Ascending aorta (tissue), 2 donors: Measurements from ENCODE around the gene MIGA2. TPM values are rescaled to one million over a fixed set of nuclear protein-coding genes. Genes with fewer than 3 reads are reported as not detected.

Experiments
- DNase-seq, 2 donors: peaks; one replicate each; pipeline ENCODE4 v3.0.0-alpha.2; 2019; ENCODE audit warnings: low spot score in 2 of 2
- H3K27ac ChIP-seq, 2 donors: fragments of 200-600 bp; sonication (generic); one replicate each; pipeline ENCODE4 v1.5.1; 2016 to 2017; ENCODE audit warnings: mild to moderate bottlenecking in 1 of 2
- H3K27me3 ChIP-seq: fragments of 200-600 bp; sonication (generic); one replicate; pipeline ENCODE4 v1.5.1; 2017
- H3K36me3 ChIP-seq, 2 donors: fragments of 200-600 bp; sonication (generic); one replicate each; pipeline ENCODE4 v1.5.1; 2016
- H3K4me1 ChIP-seq, 2 donors: fragments of 200-600 bp; sonication (generic); one replicate each; pipeline ENCODE4 v1.5.1; 2016 to 2017; ENCODE audit warnings: mild to moderate bottlenecking in 1 of 2
- H3K4me3 ChIP-seq, 2 donors: fragments of 200-600 bp; sonication (generic); one replicate each; pipeline ENCODE4 v1.5.1; 2016 to 2017; ENCODE audit warnings: mild to moderate bottlenecking in 1 of 2
- H3K9me3 ChIP-seq, 2 donors: fragments of 200-600 bp; sonication (generic); one replicate each; pipeline ENCODE4 v1.5.1; 2016
- CTCF ChIP-seq, 3 experiments: fragments of 200-600 bp in 2 of 3; fragments of 450-650 bp in 1 of 3; sonication (generic) in 2 of 3; IDR thresholded peaks; one replicate each; pipeline ENCODE4 v1.5.1; 2016 to 2019; ENCODE audit warnings: antibody characterized with exemption in 3 of 3, mild to moderate bottlenecking in 1 of 3, moderate library complexity in 1 of 3
- intact Hi-C: fragments of 100-400 bp; cut with DNase I; formaldehyde crosslinking; loops from one replicate; pipeline ENCODE4 v1.15.1; 2023
- total RNA-seq: library from RNA; depleted of rRNA; stranded (reverse); fragments of >200 nt; gene quantifications from one replicate; pipeline ENCODE4 v1.1.0, GENCODE V29; 2016

MIGA2 gene
- total RNA-seq, 1 donor from 2014 or later = 39.9 TPM

GRCh38 chr9:129076640-129077037, 40.2 kb downstream of the MIGA2 start:
- H3K4me3 ChIP-seq = no peak overlapping the region
- DNase-seq = no peak
- peaks cover 0 to 2% of the 10 kb centered on the region in 2 donors for H3K4me1 ChIP-seq
- H3K36me3 ChIP-seq = no peaks in the 10 kb centered on the region
- no peak for TF ChIP-seq CTCF (IDR thresholded peaks at IDR 0.05)
- intact Hi-C loops = no loop called here
- H3K27me3 ChIP-seq = no peaks in the 10 kb centered on the region
- no peak overlapping the region for H3K27ac ChIP-seq
- H3K9me3 ChIP-seq = no peaks in the 10 kb centered on the region

DNA sequence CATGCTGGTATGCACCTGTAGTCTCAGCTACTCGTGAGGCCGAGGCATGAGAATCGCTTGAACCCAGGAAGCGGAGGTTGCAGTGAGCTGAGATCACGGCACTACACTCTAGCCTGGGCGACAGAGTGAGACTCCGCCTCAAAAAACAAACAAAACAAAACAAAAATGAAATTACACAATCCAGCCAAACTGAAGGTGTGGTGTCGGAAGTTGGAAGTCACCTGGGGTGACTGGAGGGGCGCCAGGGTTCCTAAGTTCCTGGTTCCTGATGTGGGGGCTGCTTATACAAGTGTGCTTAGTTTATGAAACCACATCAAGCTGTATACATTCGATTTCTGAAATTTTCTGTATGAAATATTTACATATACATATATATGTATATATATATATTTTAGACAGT, 40.8 kb downstream of the MIGA2 start:
- intact Hi-C loops = no loop called here
- H3K36me3 ChIP-seq = no peaks in the 10 kb centered on the region
- no peak overlapping the region for H3K27ac ChIP-seq
- peaks cover 0 to 7% of the 10 kb centered on the region in 2 donors for H3K4me1 ChIP-seq
- DNase-seq = no peak
- no peak for TF ChIP-seq CTCF (IDR thresholded peaks at IDR 0.05)
- no peak overlapping the region for H3K4me3 ChIP-seq
- H3K9me3 ChIP-seq = no peaks in the 10 kb centered on the region
- H3K27me3 ChIP-seq = no peaks in the 10 kb centered on the region

- no peak for DNase-seq
- intact Hi-C loops = no loop called here
- no peak overlapping the region for H3K4me3 ChIP-seq
These were observed 42.5 kb downstream of the MIGA2 start for GRCh38 chr9:129078691-129079503.

GRCh38 chr9:129079829-129080228, 43.4 kb downstream of the MIGA2 start:
- intact Hi-C loops = loop anchor here (2.0 kb wide), 3 partner anchors 31 to 133 kb away; partner anchors contain the start of genes CRAT, DOLK, MIGA2 and NUP188
- Histone ChIP-seq H3K36me3 (peaks cover 1 to 2% of the 10 kb centered on the region in 2 donors), H3K9me3 (no peaks in the 10 kb centered on the region), H3K27me3 (no peaks in the 10 kb centered on the region), H3K4me3 (peak overlapping the region in 1 of 2 donors; percentile 80), H3K27ac (no peak overlapping the region), H3K4me1 (peaks cover 0 to 8% of the 10 kb centered on the region in 2 donors)
- TF ChIP-seq CTCF (IDR thresholded peaks at IDR 0.05) = no peak
- no peak for DNase-seq

More at GRCh38 chr9:129078691-129079503, 42.5 kb downstream of the MIGA2 start:
- no peak overlapping the region for H3K27ac ChIP-seq
- peaks cover 0 to 8% of the 10 kb centered on the region in 2 donors for H3K4me1 ChIP-seq
- H3K36me3 ChIP-seq = no peaks in the 10 kb centered on the region
- no peak for TF ChIP-seq CTCF (IDR thresholded peaks at IDR 0.05)
- H3K27me3 ChIP-seq = no peaks in the 10 kb centered on the region
- H3K9me3 ChIP-seq = no peaks in the 10 kb centered on the region

DNA sequence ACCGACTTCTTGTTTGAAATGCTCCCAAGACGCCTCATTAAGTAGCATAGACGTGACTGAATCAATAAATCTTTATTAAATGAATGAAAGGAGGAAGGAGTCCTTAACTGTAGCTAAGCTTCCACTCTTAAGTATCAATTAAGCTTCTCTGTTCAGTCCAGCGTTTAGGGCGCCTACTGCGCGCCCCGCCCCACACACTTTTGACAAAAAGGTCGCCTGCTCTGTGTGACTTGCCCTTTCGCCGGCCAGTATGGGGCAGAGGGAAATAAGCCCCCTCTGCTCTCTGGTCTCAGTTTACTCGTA, 43.8 kb downstream of the MIGA2 start:
- peaks cover 0 to 8% of the 10 kb centered on the region in 2 donors for H3K4me1 ChIP-seq
- no peaks in the 10 kb centered on the region for H3K9me3 ChIP-seq
- no peaks in the 10 kb centered on the region for H3K27me3 ChIP-seq
- peak overlapping the region; percentile 80 to 94 for H3K4me3 ChIP-seq
- no peak overlapping the region for H3K27ac ChIP-seq
- peaks cover 6% of the 10 kb centered on the region in 2 donors for H3K36me3 ChIP-seq
- intact Hi-C loops = loop anchor here (2.0 kb wide), 3 partner anchors 31 to 133 kb away; partner anchors contain the start of genes CRAT, DOLK, MIGA2 and NUP188
- DNase-seq = no peak
- TF ChIP-seq CTCF (IDR thresholded peaks at IDR 0.05) = no peak
